VCaP (cell line): ENCODE data around the gene KCNH4.
"Not testable (repeated sequence)": the region's sequence is repeated elsewhere in the genome, so short reads cannot be mapped to it uniquely, and the experiment has no call there.

Source experiments
- H3K27ac ChIP-seq: fragments of 450-650 bp; 2 replicates; pipeline ENCODE4 v1.5.1; 2017
- CTCF ChIP-seq: fragments of 450-650 bp; conservative IDR thresholded peaks from 2 replicates; pipeline ENCODE4 v1.5.1; 2017; ENCODE audit warnings: mild to moderate bottlenecking, moderate library complexity

KCNH4 gene

DNA sequence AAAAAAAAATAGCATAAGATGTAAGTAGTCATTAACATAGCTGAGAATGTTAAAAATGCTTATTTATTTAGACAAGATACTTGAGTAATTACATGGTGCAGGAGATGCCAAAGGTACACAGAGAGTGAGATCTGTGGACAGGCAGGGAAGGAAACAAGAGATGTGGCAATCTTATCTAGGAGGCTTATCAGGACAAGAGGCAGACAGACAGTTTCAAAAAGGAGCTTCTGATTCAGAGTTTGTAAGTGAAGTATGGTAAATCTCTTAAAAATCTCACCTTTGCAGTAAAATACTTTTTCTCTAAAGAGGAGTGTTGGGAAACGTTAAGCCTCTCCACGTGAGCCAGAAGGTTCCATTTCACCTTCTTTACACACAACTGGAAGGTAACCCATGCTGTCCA lies 33.2 kb upstream of the KCNH4 start:
- no peak for TF ChIP-seq CTCF
- H3K27ac ChIP-seq: no peak overlapping the region

GRCh38 chr17:42212382-42212781 lies 31.4 kb upstream of the KCNH4 start:
- no peak overlapping the region for H3K27ac ChIP-seq
- no peak for TF ChIP-seq CTCF

DNA sequence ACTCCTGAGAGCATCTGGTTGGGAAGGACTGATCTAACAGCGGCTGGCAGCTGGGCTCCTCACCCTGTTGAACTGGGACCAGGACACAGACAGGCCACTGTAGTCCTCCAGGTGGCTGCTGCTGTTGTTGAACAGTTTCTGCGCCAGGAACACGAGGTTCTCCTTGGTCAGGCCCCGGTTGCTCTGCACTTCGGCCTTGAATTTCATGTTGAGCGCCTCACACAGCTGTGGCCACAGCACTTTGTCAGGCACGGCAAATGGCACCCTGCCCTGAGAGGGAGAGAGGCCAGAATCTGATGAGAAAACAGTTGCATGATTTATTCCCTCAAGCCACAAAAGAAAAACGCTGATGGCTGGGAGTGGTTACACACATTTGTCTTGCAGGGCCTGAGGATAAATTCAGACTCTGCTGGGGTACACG lies 31.0 kb upstream of the KCNH4 start:
- H3K27ac ChIP-seq: not testable (repeated sequence)

- no peak for TF ChIP-seq CTCF
Observed at GRCh38 chr17:42210046-42210445, 29.1 kb upstream of the KCNH4 start.

DNA sequence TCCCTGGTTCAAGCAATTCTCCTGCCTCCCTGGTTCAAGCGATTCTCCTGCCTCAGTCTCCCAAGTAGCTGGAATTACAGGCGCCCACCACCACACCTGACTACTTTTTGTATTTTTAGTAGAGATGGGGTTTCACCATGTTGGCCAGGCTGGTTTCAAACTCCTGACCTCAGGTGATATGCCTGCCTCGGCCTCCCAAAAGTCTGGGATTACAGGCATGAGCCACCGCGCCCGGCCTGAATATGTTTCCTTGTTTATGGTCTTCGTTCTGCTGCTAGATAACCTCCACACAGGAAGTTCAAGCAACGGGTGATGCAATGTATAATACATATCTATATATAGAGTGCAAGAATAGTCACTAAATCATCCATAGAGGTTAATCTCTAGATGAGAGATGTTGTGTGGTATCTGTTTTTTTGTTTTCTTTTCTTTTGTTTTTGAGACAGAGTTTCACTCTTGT lies 25.2 kb upstream of the KCNH4 start:
- H3K27ac ChIP-seq: not testable (repeated sequence)

More at GRCh38 chr17:42210046-42210445, 29.1 kb upstream of the KCNH4 start:
- H3K27ac ChIP-seq: no peak overlapping the region

- H3K27ac ChIP-seq: no peak overlapping the region
- no peak for TF ChIP-seq CTCF
Observed at GRCh38 chr17:42203354-42203753, 22.4 kb upstream of the KCNH4 start.

DNA sequence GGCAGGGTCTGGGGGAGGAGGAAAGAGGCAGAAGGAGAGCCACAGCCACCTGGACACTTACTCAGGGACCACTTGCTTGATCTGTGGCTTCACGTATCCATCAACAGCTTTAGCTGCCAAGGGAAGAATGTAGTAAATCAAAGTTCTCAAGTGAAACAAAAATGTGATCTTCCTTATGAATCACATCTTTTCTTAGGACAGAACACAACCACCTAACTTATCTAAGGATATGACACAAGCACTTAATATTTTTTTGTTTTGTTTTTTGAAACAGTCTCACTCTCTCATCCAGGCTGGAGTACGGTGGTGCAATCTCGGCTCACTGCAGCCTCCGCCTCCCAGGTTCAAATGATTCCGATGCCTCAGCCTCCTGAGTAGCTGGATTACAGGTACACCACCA lies 21.8 kb upstream of the KCNH4 start:
- TF ChIP-seq CTCF: no peak
- no peak overlapping the region for H3K27ac ChIP-seq

DNA sequence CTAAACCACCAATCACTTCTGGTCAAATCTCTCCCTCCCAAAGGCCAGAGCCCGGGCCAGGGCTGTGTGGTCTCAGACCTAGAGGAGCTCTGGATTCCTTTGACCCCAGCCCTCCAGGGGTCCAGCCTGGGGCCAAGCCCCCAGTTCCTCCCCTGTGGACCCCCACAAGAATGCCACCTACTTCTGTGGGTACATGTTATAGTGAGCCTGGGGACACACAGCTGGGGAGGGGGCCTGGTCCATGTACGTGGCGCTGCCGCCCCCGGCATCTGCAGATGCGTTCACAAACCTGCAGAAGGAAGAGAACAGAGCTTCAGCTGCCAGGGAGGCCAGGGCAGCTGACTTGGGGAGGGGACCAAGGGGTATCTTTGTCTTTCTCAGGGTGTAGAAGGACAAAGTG lies 21.2 kb upstream of the KCNH4 start:
- TF ChIP-seq CTCF: no peak
- no peak overlapping the region for H3K27ac ChIP-seq

GRCh38 chr17:42201458-42201772 lies 20.5 kb upstream of the KCNH4 start:
- H3K27ac ChIP-seq: peak overlapping the region; percentile 51

More at GRCh38 chr17:42201458-42201772, 20.5 kb upstream of the KCNH4 start:
- no peak for TF ChIP-seq CTCF
